ENCODE data around the gene DUSP6.

Gene DUSP6

DNA sequence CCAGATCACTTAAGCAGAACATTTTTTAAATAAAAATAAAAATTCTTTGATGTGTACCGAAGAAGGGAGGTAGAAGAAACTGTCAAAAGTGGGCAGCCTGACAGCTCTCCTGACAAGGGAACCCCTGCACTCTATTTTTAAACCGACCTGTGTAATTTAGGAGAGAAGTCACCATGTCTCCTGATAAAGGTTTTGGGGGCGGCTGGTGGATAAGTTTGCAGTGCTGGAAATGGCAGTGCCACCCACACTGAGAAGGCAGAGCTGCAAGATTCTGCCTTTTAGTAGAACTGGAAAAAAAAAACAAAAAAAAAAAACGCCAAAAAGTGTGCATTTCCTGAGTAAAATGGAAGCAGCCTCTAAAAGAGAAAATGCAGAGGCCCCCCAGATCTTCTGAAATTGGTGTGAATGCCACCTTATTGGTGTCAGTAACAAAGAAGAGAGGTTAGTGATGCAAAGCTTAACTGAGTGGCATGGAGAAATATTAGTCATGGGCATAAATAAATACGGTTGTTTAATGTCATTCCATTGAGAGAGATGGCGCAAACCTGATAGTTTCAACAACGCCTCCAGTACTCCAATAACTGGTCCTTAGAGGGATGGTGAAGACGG lies 24.7 kb downstream of the DUSP6 start:
- H3K27me3 ChIP-seq (ENCODE audit: insufficient read depth, low read length) = no peaks in the 10 kb centered on the region
- H3K36me3 ChIP-seq (ENCODE audit: insufficient read depth, low read length) = no peaks in the 10 kb centered on the region
- no peaks in the 10 kb centered on the region for H3K79me2 ChIP-seq (ENCODE audit: control insufficient read depth, insufficient read depth, low read length, unreplicated experiment)
- H3K27ac ChIP-seq (ENCODE audit: low read depth, low read length) = no peak overlapping the region
- no peak overlapping the region for H3K4me3 ChIP-seq (ENCODE audit: low read depth, low read length)
- H3K4me1 ChIP-seq (ENCODE audit: control insufficient read depth, insufficient read depth, low read length, unreplicated experiment) = no peaks in the 10 kb centered on the region
- H2AFZ ChIP-seq (ENCODE audit: low read length, unreplicated experiment) = no peak overlapping the region

DNA sequence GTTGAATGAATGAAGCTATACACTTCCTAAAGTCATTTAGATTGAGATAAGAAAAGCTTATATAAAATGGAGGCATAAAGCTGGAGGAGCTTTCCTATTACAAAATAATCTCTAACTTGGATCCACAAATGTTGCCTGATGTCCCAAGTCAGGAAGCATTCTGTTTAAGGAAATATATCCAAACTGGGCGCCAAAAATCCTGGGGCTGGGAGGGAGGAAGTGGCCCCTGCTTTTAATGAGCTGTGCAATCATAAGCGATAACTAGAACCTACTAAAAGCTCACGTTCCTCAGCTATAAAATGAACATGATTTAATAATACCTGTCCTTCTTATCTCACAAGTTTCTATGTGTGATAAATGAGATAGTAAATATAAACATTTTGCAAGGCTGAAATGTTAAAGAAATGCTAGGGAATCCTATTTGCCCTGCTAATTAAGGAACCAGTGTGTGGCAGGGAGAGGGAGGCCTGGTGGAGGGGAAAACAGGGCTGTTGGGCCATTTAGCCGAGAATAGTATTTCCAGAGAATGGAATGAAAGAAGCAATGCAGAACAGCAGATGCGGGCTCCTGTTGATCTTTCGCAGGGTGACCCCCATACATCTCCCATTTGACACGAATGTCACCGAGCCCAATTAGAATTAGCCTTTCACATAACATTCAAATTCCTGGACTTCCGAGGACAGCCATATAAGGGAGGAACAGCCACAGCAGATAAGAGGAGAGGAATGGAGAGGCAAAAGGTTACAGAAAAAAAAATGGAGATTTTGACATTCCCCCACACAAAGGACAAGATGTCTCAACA lies 25.9 kb downstream of the DUSP6 start:
- no peaks in the 10 kb centered on the region for H3K79me2 ChIP-seq (ENCODE audit: control insufficient read depth, insufficient read depth, low read length, unreplicated experiment)
- H3K4me1 ChIP-seq (ENCODE audit: control insufficient read depth, insufficient read depth, low read length, unreplicated experiment) = no peaks in the 10 kb centered on the region
- no peaks in the 10 kb centered on the region for H3K27me3 ChIP-seq (ENCODE audit: insufficient read depth, low read length)
- H3K4me3 ChIP-seq (ENCODE audit: low read depth, low read length) = no peak overlapping the region
- no peak overlapping the region for H2AFZ ChIP-seq (ENCODE audit: low read length, unreplicated experiment)
- no peak overlapping the region for H3K27ac ChIP-seq (ENCODE audit: low read depth, low read length)
- no peaks in the 10 kb centered on the region for H3K36me3 ChIP-seq (ENCODE audit: insufficient read depth, low read length)

DNA sequence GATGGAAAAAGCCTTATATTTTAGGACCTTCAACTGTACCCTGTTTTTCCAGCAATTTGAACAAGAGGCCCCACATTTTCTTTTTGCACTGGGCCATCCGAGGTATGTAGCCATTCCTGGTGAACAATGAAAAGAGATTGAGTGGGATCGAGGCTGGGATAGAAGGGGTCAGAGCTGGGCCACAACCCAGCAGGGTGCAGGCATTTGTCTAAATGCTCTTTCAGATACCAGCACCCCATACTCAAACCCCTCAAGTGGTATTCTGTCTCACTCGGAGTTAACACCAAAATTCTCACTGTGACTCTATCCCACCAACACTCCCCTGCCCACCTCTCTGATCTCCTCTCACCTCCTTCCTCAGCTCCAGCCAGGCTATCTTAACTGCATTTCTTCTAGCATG lies 26.8 kb downstream of the DUSP6 start:
- H3K36me3 ChIP-seq (ENCODE audit: insufficient read depth, low read length) = no peaks in the 10 kb centered on the region
- no peaks in the 10 kb centered on the region for H3K79me2 ChIP-seq (ENCODE audit: control insufficient read depth, insufficient read depth, low read length, unreplicated experiment)
- H3K27ac ChIP-seq (ENCODE audit: low read depth, low read length) = no peak overlapping the region
- no peaks in the 10 kb centered on the region for H3K27me3 ChIP-seq (ENCODE audit: insufficient read depth, low read length)
- no peak overlapping the region for H3K4me3 ChIP-seq (ENCODE audit: low read depth, low read length)
- H3K4me1 ChIP-seq (ENCODE audit: control insufficient read depth, insufficient read depth, low read length, unreplicated experiment) = no peaks in the 10 kb centered on the region
- no peak overlapping the region for H2AFZ ChIP-seq (ENCODE audit: low read length, unreplicated experiment)

DNA sequence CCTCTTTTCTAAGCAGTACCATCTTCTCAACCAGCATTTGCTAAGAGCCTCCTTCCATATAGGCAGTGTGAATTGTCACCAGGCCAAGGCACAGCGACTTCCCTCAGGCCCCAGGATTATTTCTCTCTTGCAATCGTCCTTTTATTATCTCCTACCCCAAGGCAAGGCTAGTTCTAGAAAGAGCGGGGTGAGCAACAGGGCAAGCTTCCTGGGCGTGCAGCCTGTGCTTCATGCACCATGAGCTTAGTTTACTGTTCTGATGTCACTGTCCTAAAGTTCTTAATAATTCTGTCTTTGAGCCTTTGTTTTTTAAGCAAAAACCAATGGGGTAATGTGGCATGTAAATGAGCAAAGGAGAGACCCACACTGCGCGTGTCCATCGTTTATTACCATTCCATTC lies 27.9 kb downstream of the DUSP6 start:
- no peaks in the 10 kb centered on the region for H3K79me2 ChIP-seq (ENCODE audit: control insufficient read depth, insufficient read depth, low read length, unreplicated experiment)
- no peaks in the 10 kb centered on the region for H3K36me3 ChIP-seq (ENCODE audit: insufficient read depth, low read length)
- no peak overlapping the region for H3K4me3 ChIP-seq (ENCODE audit: low read depth, low read length)
- no peaks in the 10 kb centered on the region for H3K4me1 ChIP-seq (ENCODE audit: control insufficient read depth, insufficient read depth, low read length, unreplicated experiment)
- no peak overlapping the region for H2AFZ ChIP-seq (ENCODE audit: low read length, unreplicated experiment)
- no peaks in the 10 kb centered on the region for H3K27me3 ChIP-seq (ENCODE audit: insufficient read depth, low read length)
- no peak overlapping the region for H3K27ac ChIP-seq (ENCODE audit: low read depth, low read length)

DNA sequence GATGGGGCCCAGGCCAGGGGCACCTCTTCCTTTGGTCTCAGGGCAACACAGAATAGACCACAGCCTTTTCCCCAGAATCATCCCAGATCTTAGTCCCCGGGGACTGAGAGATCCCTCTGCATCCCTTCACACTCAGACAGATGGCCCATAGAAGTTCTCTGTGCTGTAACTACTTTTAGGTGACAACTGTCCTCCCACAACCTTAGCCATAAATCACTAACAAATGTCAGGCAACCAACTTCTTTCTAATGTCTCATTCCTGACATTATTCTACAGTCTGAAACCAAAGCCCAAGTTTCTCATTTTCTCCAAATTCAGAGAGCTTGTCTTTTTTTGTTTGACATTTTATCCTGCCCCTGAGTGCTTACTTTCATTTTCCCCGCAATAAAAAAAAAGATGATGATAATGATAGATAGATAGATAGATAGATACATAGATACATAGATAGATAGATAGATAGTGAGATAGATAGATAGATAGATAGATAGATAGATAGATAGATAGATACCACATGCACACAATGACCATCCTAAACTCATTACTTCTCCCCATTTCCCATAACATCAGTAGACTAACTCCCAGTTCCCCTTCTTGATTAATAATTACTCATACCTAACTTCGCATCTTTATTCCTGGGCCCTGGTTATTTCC lies 28.6 kb downstream of the DUSP6 start:
- Histone ChIP-seq H3K27ac (ENCODE audit: low read depth, low read length) (no peak overlapping the region), H3K4me1 (ENCODE audit: control insufficient read depth, insufficient read depth, low read length, unreplicated experiment) (no peaks in the 10 kb centered on the region), H3K36me3 (ENCODE audit: insufficient read depth, low read length) (no peaks in the 10 kb centered on the region), H3K4me3 (ENCODE audit: low read depth, low read length) (no peak overlapping the region), H3K79me2 (ENCODE audit: control insufficient read depth, insufficient read depth, low read length, unreplicated experiment) (no peaks in the 10 kb centered on the region), H3K27me3 (ENCODE audit: insufficient read depth, low read length) (no peaks in the 10 kb centered on the region), H2AFZ (ENCODE audit: low read length, unreplicated experiment) (no peak overlapping the region)

DNA sequence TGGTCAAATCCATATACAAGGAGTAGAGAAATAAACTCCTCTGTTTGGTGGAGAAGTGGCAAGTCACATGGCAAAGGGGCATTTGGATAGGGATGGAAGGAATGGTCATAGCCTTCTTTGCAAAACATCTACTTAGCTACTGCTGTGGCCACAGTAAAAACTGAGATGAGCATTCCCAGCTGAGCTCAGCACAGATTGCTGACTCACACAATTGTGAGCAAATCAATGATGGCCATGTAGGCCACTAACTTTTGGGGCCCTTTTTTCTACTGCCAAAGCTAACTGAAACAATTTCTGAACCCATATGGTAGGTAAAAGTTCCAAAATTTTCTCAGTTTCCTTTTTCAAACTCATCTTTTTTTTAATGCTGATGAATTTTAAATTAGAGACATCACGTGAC lies 31.6 kb downstream of the DUSP6 start:
- H3K4me1 ChIP-seq (ENCODE audit: control insufficient read depth, insufficient read depth, low read length, unreplicated experiment) = no peaks in the 10 kb centered on the region
- H3K27ac ChIP-seq (ENCODE audit: low read depth, low read length) = no peak overlapping the region
- H3K36me3 ChIP-seq (ENCODE audit: insufficient read depth, low read length) = no peaks in the 10 kb centered on the region
- no peaks in the 10 kb centered on the region for H3K79me2 ChIP-seq (ENCODE audit: control insufficient read depth, insufficient read depth, low read length, unreplicated experiment)
- no peaks in the 10 kb centered on the region for H3K27me3 ChIP-seq (ENCODE audit: insufficient read depth, low read length)
- no peak overlapping the region for H3K4me3 ChIP-seq (ENCODE audit: low read depth, low read length)
- no peak overlapping the region for H2AFZ ChIP-seq (ENCODE audit: low read length, unreplicated experiment)

DNA sequence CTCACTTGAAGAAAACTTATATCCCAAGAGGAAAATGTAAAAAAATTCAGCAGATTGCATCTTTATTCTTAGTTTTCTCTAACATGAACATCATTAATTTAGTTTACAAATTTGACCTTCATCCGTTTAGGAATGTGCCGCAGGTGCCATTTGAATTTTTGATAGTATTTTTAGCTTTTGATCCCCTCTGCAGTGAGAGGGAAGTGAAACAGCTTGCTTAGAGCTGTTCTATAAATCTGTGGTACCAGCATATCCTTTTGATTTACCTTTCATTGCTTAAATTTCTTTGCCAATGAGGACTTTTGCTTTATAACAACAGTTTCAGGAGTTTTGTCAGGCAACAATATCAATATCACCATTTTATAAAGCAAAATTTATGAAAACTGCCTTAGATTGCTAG lies 32.7 kb downstream of the DUSP6 start:
- H3K4me3 ChIP-seq (ENCODE audit: low read depth, low read length) = no peak overlapping the region

DNA sequence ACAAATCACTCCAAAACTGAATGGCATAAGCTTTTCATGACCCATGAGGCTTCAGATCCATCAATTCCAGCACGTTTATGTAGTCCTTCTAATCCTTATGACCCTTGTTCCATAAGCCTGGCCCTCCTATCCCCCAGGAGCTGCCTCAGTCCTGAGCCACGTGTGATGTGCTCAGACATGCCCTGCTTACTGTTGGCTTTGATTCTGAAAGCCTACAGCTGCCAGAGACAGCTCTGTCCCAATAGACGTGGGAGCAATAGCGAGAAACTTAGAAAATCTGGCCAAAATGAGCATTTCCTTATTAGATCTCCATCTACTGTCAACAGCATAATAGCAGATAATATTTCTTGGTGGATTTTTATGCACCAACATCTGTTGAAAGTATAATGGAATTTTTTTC lies 33.2 kb downstream of the DUSP6 start:
- Histone ChIP-seq H3K4me1 (ENCODE audit: control insufficient read depth, insufficient read depth, low read length, unreplicated experiment) (no peaks in the 10 kb centered on the region), H3K36me3 (ENCODE audit: insufficient read depth, low read length) (no peaks in the 10 kb centered on the region), H3K79me2 (ENCODE audit: control insufficient read depth, insufficient read depth, low read length, unreplicated experiment) (no peaks in the 10 kb centered on the region), H2AFZ (ENCODE audit: low read length, unreplicated experiment) (no peak overlapping the region), H3K27me3 (ENCODE audit: insufficient read depth, low read length) (no peaks in the 10 kb centered on the region), H3K4me3 (ENCODE audit: low read depth, low read length) (no peak overlapping the region), H3K27ac (ENCODE audit: low read depth, low read length) (no peak overlapping the region)

More for the DNA sequence above, 32.7 kb downstream of the DUSP6 start:
- H3K36me3 ChIP-seq (ENCODE audit: insufficient read depth, low read length) = no peaks in the 10 kb centered on the region
- H3K27ac ChIP-seq (ENCODE audit: low read depth, low read length) = no peak overlapping the region
- H3K79me2 ChIP-seq (ENCODE audit: control insufficient read depth, insufficient read depth, low read length, unreplicated experiment) = no peaks in the 10 kb centered on the region
- no peak overlapping the region for H2AFZ ChIP-seq (ENCODE audit: low read length, unreplicated experiment)
- H3K27me3 ChIP-seq (ENCODE audit: insufficient read depth, low read length) = no peaks in the 10 kb centered on the region
- no peaks in the 10 kb centered on the region for H3K4me1 ChIP-seq (ENCODE audit: control insufficient read depth, insufficient read depth, low read length, unreplicated experiment)

DNA sequence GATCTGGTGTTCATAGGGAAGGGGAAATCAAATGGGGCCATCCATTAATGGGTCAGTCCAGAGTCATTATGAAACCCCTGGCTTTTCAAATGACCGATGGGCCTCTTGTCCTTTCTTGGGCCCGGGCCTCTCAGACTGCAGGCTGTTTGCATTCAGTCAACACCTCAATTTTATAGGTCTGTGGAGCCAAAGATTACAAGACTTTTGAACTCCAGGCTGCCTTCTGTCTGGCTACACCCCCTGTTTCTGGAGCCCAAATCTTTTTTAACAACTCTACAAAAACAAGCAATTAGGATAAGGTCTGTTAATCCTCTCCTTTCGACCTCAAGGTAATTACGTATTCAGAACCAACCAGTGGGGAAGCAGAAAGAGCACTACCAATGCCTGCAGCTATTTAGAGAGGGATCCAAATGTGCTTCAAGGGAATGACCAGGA lies 35.6 kb downstream of the DUSP6 start:
- H3K36me3 ChIP-seq (ENCODE audit: insufficient read depth, low read length) = no peaks in the 10 kb centered on the region
- H3K79me2 ChIP-seq (ENCODE audit: control insufficient read depth, insufficient read depth, low read length, unreplicated experiment) = no peaks in the 10 kb centered on the region
- H3K4me3 ChIP-seq (ENCODE audit: low read depth, low read length) = no peak overlapping the region
- H3K27ac ChIP-seq (ENCODE audit: low read depth, low read length) = no peak overlapping the region
- H2AFZ ChIP-seq (ENCODE audit: low read length, unreplicated experiment) = no peak overlapping the region
- no peaks in the 10 kb centered on the region for H3K4me1 ChIP-seq (ENCODE audit: control insufficient read depth, insufficient read depth, low read length, unreplicated experiment)
- H3K27me3 ChIP-seq (ENCODE audit: insufficient read depth, low read length) = no peaks in the 10 kb centered on the region

DNA sequence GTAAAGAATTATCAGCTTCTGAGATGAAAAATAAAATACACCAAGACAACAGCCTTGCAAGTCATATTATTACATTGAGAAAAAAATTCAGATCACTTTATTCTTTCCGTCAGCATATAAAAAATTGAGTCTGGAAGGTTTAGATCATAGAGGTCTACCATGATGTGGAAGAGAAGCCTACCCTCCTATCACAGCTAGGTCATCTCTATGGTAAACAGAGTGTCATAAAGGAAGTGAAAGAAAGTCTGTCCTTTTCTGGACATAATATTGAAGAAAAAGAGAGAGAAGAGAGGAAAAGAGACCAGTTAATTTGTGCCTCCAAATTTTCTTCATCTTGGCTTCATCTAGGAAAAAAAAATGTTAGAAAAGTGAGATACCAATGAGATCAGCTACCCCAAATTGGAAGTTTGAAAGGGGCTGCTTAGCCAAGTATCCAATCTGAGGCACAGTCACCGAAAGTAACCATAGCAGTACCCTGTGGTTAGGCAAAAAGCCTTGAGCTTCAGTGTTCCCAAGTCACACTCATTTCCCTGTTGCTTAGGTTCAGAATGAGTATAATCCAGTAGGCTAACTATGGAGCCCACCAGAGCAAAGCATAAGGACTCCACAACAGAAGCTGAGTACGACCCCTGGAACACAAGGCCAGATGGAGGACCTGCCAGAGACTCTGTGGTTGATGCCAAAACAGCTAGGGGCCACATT lies 38.1 kb downstream of the DUSP6 start:
- H3K27ac ChIP-seq (ENCODE audit: low read depth, low read length) = no peak overlapping the region
- H3K27me3 ChIP-seq (ENCODE audit: insufficient read depth, low read length) = no peaks in the 10 kb centered on the region
- H2AFZ ChIP-seq (ENCODE audit: low read length, unreplicated experiment) = no peak overlapping the region
- no peak overlapping the region for H3K4me3 ChIP-seq (ENCODE audit: low read depth, low read length)
- no peaks in the 10 kb centered on the region for H3K36me3 ChIP-seq (ENCODE audit: insufficient read depth, low read length)
- H3K79me2 ChIP-seq (ENCODE audit: control insufficient read depth, insufficient read depth, low read length, unreplicated experiment) = no peaks in the 10 kb centered on the region
- H3K4me1 ChIP-seq (ENCODE audit: control insufficient read depth, insufficient read depth, low read length, unreplicated experiment) = no peaks in the 10 kb centered on the region
